Gastrocnemius medialis (tissue), 4 donors: Measurements from ENCODE around the gene ZNF816. TPM values are rescaled to one million over a fixed set of nuclear protein-coding genes. Genes with fewer than 3 reads are reported as not detected.
"Not testable (repeated sequence)": the region's sequence is repeated elsewhere in the genome, so short reads cannot be mapped to it uniquely, and the experiment has no call there.

Experiments
- ATAC-seq, 2 donors: fragments of 150-250 bp; one replicate each; pipeline ENCODE4 v1.9.1; 2016
- DNase-seq, 2 donors: peaks; one replicate each; pipeline ENCODE4 v3.0.0-alpha.2; 2019
- H3K27ac ChIP-seq, 4 donors: fragments of 200-600 bp; sonication (generic); 1 replicate in 1 of 4; 2 replicates in 3 of 4; pipeline ENCODE4 v1.5.1; 2016 to 2018; ENCODE audit warnings: mild to moderate bottlenecking in 2 of 4, moderate library complexity in 1 of 4
- H3K27me3 ChIP-seq, 3 donors: fragments of 200-600 bp; sonication (generic) in 2 of 3; 1 replicate in 1 of 3; 2 replicates in 2 of 3; pipeline versions ENCODE4 v1.5.1 to v1.6.0; 2016 to 2019; ENCODE audit warnings: mild to moderate bottlenecking in 1 of 3, moderate library complexity in 1 of 3
- H3K36me3 ChIP-seq, 2 donors: fragments of 200-600 bp; sonication (generic) in 1 of 2; one replicate each; pipeline ENCODE4 v1.5.1; 2017 to 2018
- H3K4me1 ChIP-seq, 2 donors: fragments of 200-600 bp; sonication (generic) in 1 of 2; one replicate each; pipeline ENCODE4 v1.5.1; 2016 to 2017; ENCODE audit warnings: mild to moderate bottlenecking in 2 of 2
- H3K4me3 ChIP-seq, 4 donors: fragments of 200-600 bp; sonication (generic) in 3 of 4; 1 replicate in 1 of 4; 2 replicates in 3 of 4; pipeline ENCODE4 v1.5.1; 2016 to 2019; ENCODE audit warnings: mild to moderate bottlenecking in 2 of 4
- H3K9me3 ChIP-seq, 3 donors: fragments of 200-600 bp; sonication (generic) in 2 of 3; 1 replicate in 1 of 3; 2 replicates in 2 of 3; pipeline ENCODE4 v1.5.1; 2016 to 2019
- POLR2A ChIP-seq, 2 donors: fragments of 450-650 bp; IDR thresholded peaks; one replicate each; pipeline ENCODE4 v1.6.1; 2017; ENCODE audit warnings: antibody characterized with exemption in 2 of 2, mild to moderate bottlenecking in 2 of 2, moderate library complexity in 2 of 2
- in situ Hi-C, 4 donors: fragments of 200-750 bp; cut with MboI; loops; one replicate each; pipeline versions ENCODE4 v1.15.0 to v1.8.0; 2017; ENCODE audit warnings: low sequenced_read_pairs in 4 of 4
- intact Hi-C: fragments of 100-400 bp; cut with DNase I; formaldehyde crosslinking; loops from one replicate; pipeline ENCODE4 v1.15.1; 2023; ENCODE audit warnings: low total_unique reads
- total RNA-seq, 4 donors: library from RNA; depleted of rRNA; stranded (reverse); fragments of >200 nt; gene quantifications; one replicate each; pipeline versions ENCODE4 v1.1.0 to v1.2.3, GENCODE V29; 2016
- TF ChIP-seq, protein P1 (sequence below), 5 experiments: fragments of 450-650 bp in 3 of 5; fragments of 200-600 bp in 2 of 5; sonication (generic) in 2 of 5; IDR thresholded peaks in 4 of 5; conservative IDR thresholded peaks in 1 of 5; 1 replicate in 4 of 5; 2 replicates in 1 of 5; pipeline ENCODE4 v1.5.1; 2016 to 2019; ENCODE audit warnings: antibody characterized with exemption in 5 of 5, mild to moderate bottlenecking in 3 of 5, moderate library complexity in 3 of 5

The ZNF816 gene
- total RNA-seq, 4 donors from 2014 or later: 1.0 to 3.1 (median 1.6) TPM

DNA sequence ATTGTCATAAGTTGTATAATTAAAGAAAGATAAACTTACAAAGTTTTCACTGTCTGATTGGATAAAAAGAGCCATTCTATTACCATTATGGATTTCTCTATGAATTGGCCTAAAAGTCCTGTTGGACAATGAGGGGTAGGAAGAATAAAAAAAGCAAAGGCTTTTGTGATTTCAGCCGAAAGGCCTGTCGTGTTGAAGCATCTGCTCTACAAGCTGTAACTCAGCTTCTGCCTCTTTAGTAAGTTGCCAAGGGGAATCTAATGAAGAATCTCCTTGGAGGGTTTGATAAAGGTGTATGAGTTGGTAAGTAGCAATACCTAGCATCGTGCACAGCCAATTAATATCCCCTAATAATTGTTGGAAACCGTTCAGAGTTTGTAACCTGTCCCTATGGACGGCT lies 25.8 kb upstream of the ZNF816 start:
- ATAC-seq (no peak), DNase-seq (no peak)
- intact Hi-C loops (no loop called here), in situ Hi-C loops (no loop called here)
- no peak overlapping the region for H3K27ac ChIP-seq
- no peak overlapping the region for H3K4me3 ChIP-seq
- no peaks in the 10 kb centered on the region for H3K9me3 ChIP-seq
- H3K4me1 ChIP-seq: peaks cover 0 to 4% of the 10 kb centered on the region in 2 donors
- peaks cover 0 to 8% (median 7%) of the 10 kb centered on the region in 3 donors for H3K27me3 ChIP-seq
- TF ChIP-seq, protein P1, sequence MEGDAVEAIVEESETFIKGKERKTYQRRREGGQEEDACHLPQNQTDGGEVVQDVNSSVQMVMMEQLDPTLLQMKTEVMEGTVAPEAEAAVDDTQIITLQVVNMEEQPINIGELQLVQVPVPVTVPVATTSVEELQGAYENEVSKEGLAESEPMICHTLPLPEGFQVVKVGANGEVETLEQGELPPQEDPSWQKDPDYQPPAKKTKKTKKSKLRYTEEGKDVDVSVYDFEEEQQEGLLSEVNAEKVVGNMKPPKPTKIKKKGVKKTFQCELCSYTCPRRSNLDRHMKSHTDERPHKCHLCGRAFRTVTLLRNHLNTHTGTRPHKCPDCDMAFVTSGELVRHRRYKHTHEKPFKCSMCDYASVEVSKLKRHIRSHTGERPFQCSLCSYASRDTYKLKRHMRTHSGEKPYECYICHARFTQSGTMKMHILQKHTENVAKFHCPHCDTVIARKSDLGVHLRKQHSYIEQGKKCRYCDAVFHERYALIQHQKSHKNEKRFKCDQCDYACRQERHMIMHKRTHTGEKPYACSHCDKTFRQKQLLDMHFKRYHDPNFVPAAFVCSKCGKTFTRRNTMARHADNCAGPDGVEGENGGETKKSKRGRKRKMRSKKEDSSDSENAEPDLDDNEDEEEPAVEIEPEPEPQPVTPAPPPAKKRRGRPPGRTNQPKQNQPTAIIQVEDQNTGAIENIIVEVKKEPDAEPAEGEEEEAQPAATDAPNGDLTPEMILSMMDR (IDR thresholded peaks at IDR 0.05 in 4 of 5, conservative IDR thresholded peaks at IDR 0.05 in 1 of 5): no peak
- peaks cover 0 to 5% of the 10 kb centered on the region in 2 donors for H3K36me3 ChIP-seq

GRCh38 chr19:52987221-52987620 lies 24.5 kb upstream of the ZNF816 start:
- DNase-seq (no peak), ATAC-seq (no peak)
- intact Hi-C loops (no loop called here), in situ Hi-C loops (no loop called here)
- peaks cover 0 to 3% (median 2%) of the 10 kb centered on the region in 3 donors for H3K27me3 ChIP-seq
- H3K36me3 ChIP-seq: peaks cover 0 to 5% of the 10 kb centered on the region in 2 donors
- no peaks in the 10 kb centered on the region for H3K4me1 ChIP-seq
- H3K4me3 ChIP-seq: no peak overlapping the region
- H3K9me3 ChIP-seq: no peaks in the 10 kb centered on the region
- TF ChIP-seq, protein P1 (IDR thresholded peaks at IDR 0.05 in 4 of 5, conservative IDR thresholded peaks at IDR 0.05 in 1 of 5): no peak
- TF ChIP-seq POLR2A (IDR thresholded peaks at IDR 0.05): no peak
- no peak overlapping the region for H3K27ac ChIP-seq

DNA sequence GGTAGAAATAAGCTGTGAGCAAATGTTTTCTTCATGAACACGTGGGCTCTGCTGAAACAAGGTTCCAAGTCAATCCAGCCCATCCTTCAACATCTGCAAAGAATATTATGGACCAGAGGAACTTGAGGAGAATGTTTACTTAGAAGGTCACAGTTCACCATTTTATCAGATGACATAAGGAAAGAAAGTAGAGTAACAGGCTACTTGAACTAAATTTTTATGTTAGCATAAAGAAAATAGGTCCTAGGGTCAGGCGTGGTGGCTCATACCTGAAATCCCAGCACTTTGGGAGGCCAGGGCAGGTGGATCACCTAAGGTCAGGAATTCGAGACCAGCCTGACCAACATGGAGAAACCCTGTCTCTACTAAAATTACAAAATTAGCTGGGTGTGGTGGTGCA lies 20.5 kb upstream of the ZNF816 start:
- H3K27me3 ChIP-seq, DNase-seq, ATAC-seq, H3K36me3 ChIP-seq, intact Hi-C loops, H3K4me3 ChIP-seq, in situ Hi-C loops, H3K27ac ChIP-seq, H3K9me3 ChIP-seq, H3K4me1 ChIP-seq: not testable (repeated sequence)

DNA sequence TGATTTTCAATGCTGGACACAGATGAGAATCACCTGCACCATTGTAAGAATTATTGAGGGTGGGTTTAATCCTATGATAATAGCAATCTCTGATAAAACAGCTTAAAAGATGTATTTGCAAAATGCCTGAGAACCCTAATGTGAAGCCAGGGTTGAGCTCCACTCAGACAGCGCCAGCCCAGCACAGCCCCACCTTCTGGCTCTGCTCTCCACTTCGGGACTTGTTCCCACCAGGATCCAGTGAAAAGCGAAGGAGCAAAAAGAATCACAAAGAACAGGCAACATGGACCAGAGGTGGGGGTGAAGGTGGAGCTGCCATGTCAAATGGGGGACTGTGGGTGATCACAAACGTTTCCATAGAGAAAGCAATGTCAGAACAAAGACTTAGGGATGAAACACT lies 18.6 kb upstream of the ZNF816 start:
- TF ChIP-seq, protein P1 (IDR thresholded peaks at IDR 0.05 in 4 of 5, conservative IDR thresholded peaks at IDR 0.05 in 1 of 5): no peak
- no peak for TF ChIP-seq POLR2A (IDR thresholded peaks at IDR 0.05)
- no peak overlapping the region for H3K4me3 ChIP-seq
- in situ Hi-C loops (no loop called here), intact Hi-C loops (no loop called here)
- no peak overlapping the region for H3K27ac ChIP-seq
- H3K9me3 ChIP-seq: no peaks in the 10 kb centered on the region
- H3K4me1 ChIP-seq: no peaks in the 10 kb centered on the region
- no peak for DNase-seq
- no peaks in the 10 kb centered on the region for H3K27me3 ChIP-seq
- peaks cover 0 to 5% of the 10 kb centered on the region in 2 donors for H3K36me3 ChIP-seq
- no peak for ATAC-seq

- intact Hi-C loops: no loop called here
- ATAC-seq: no peak
- H3K27me3 ChIP-seq: no peaks in the 10 kb centered on the region
- no peaks in the 10 kb centered on the region for H3K4me1 ChIP-seq
- H3K36me3 ChIP-seq: peaks cover 0 to 6% of the 10 kb centered on the region in 2 donors
- DNase-seq: no peak
- no peak overlapping the region for H3K4me3 ChIP-seq
- H3K27ac ChIP-seq: no peak overlapping the region
- no peaks in the 10 kb centered on the region for H3K9me3 ChIP-seq
- in situ Hi-C loops: no loop called here
- no peak for TF ChIP-seq POLR2A (IDR thresholded peaks at IDR 0.05)
- TF ChIP-seq, protein P1 (IDR thresholded peaks at IDR 0.05 in 4 of 5, conservative IDR thresholded peaks at IDR 0.05 in 1 of 5): no peak
Measured at GRCh38 chr19:52967772-52968171, 5.1 kb upstream of the ZNF816 start.
